OCI-LY1 (cell line): ENCODE data around the gene TRPM5.

Experiments used
- H2AFZ ChIP-seq: fragments of 200-600 bp; sonication (generic), shearing (Covaris generic); 2 replicates; pipeline ENCODE4 v1.6.0; 2014; ENCODE audit warnings: antibody characterized with exemption, mild to moderate bottlenecking, low read length
- H3F3A ChIP-seq: fragments of 200-600 bp; sonication (generic), shearing (Covaris generic); 2 replicates; pipeline ENCODE4 v1.6.0; 2014; ENCODE audit warnings: mild to moderate bottlenecking, antibody characterized with exemption, low read length, moderate library complexity; ENCODE audit not compliant: insufficient read depth
- H3K27ac ChIP-seq: fragments of 200-600 bp; sonication (generic); 2 replicates; pipeline ENCODE4 v1.5.1; 2014; ENCODE audit warnings: low read length, mixed run types, mild to moderate bottlenecking, low read depth; ENCODE audit not compliant: poor library complexity, severe bottlenecking
- H3K27me3 ChIP-seq: fragments of 200-600 bp; sonication (generic); 2 replicates; pipeline ENCODE4 v1.6.0; 2014; ENCODE audit warnings: antibody characterized with exemption, mild to moderate bottlenecking, low read length, moderate library complexity; ENCODE audit not compliant: insufficient read depth
- H3K36me3 ChIP-seq: fragments of 200-600 bp; sonication (generic); 2 replicates; pipeline ENCODE4 v1.6.1; 2014; ENCODE audit warnings: mild to moderate bottlenecking, antibody characterized with exemption, low read length, moderate library complexity, mixed read lengths; ENCODE audit not compliant: insufficient read depth
- H3K4me1 ChIP-seq: fragments of 200-600 bp; sonication (generic); 2 replicates; pipeline ENCODE4 v1.5.1; 2014; ENCODE audit warnings: mild to moderate bottlenecking, low read length, moderate library complexity; ENCODE audit not compliant: insufficient read depth, severe bottlenecking
- H3K4me2 ChIP-seq: fragments of 200-600 bp; sonication (generic), shearing (Covaris generic); 2 replicates; pipeline ENCODE4 v1.6.1; 2014; ENCODE audit warnings: low read length
- H3K4me3 ChIP-seq: fragments of 200-600 bp; sonication (generic); 2 replicates; pipeline ENCODE4 v1.5.1; 2014; ENCODE audit warnings: low read length, low read depth, mild to moderate bottlenecking, mixed read lengths; ENCODE audit not compliant: poor library complexity, severe bottlenecking
- H3K79me2 ChIP-seq: fragments of 200-600 bp; shearing (Covaris generic); 2 replicates; pipeline ENCODE4 v1.6.1; 2016; ENCODE audit warnings: mixed run types, low read length, mixed read lengths; ENCODE audit not compliant: insufficient read depth
- H3K9ac ChIP-seq: fragments of 200-600 bp; sonication (generic), shearing (Covaris generic); 2 replicates; pipeline ENCODE4 v1.6.1; 2014; ENCODE audit warnings: mild to moderate bottlenecking, low read length, mixed read lengths
- H3K9me2 ChIP-seq: fragments of 200-600 bp; sonication (generic), shearing (Covaris generic); 2 replicates; pipeline ENCODE4 v1.6.1; 2014; ENCODE audit warnings: low read depth, mild to moderate bottlenecking, low read length, mixed read lengths
- H3K9me3 ChIP-seq: fragments of 200-600 bp; shearing (Covaris generic); 2 replicates; pipeline ENCODE4 v1.6.1; 2014; ENCODE audit warnings: low read length, mixed read lengths
- H4K20me1 ChIP-seq: fragments of 200-600 bp; sonication (generic), shearing (Covaris generic); 2 replicates; pipeline ENCODE4 v1.6.0; 2016; ENCODE audit warnings: mild to moderate bottlenecking, low read length; ENCODE audit not compliant: insufficient read depth
- EZH2 ChIP-seq: fragments of 200-600 bp; sonication (generic), shearing (Covaris generic); IDR thresholded peaks from 2 replicates; pipeline ENCODE4 v1.8.0; 2017; ENCODE audit warnings: borderline replicate concordance, mixed run types, mild to moderate bottlenecking, antibody characterized with exemption, low read length, moderate library complexity, mixed read lengths
- TF ChIP-seq, protein P1 (sequence below): fragments of 200-600 bp; sonication (generic), shearing (Covaris generic); IDR thresholded peaks from 2 replicates; pipeline ENCODE4 v1.5.1; 2017; ENCODE audit warnings: mild to moderate bottlenecking, antibody characterized with exemption, low read length, moderate library complexity, mixed read lengths

Gene TRPM5

DNA sequence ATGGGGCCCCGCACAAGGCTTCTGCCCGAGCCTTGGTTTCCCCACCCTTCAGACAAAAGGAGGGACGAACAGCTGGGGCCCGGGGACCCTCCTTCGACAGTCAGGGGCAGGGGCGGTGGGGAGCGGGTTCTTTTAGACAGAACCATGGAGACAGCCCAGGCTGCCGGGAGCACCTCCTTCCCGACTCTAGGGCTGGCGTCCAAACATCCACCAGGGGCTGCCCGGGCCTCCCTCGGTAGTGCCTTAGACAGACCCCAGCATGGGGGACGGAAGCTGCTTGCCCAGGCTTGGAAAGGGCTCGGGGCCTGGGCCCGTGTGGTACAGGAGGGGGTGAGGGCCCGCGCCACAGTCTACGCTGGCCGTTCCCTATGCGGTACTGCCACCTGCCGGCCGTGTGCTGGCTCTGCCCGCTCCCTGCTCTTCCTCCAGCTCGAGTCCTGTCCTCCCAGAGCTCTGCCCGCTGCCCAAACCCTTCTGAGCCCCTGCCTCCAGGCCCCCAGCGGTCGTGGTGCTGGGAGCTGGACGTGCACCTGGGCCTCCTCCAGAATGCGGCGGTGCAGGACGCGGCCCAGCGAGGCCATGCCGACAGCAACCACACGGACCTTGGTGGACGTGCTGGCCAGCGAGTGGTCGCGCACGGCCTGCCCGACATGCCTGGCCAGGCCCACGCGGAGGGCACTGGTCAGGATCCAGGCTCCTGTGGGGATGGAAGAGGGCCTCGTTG is 23.6 kb downstream of the TRPM5 start:
- Histone ChIP-seq H3K9ac (no peak overlapping the region), H3F3A (no peaks in the 10 kb centered on the region), H3K4me1 (no peaks in the 10 kb centered on the region), H3K27me3 (no peaks in the 10 kb centered on the region), H4K20me1 (no peaks in the 10 kb centered on the region), H3K79me2 (no peaks in the 10 kb centered on the region), H3K9me3 (no peaks in the 10 kb centered on the region), H3K9me2 (no peaks in the 10 kb centered on the region), H3K4me2 (no peak overlapping the region), H3K36me3 (no peaks in the 10 kb centered on the region), H3K27ac (no peak overlapping the region), H2AFZ (no peak overlapping the region), H3K4me3 (no peak overlapping the region)
- TF ChIP-seq, protein P1, sequence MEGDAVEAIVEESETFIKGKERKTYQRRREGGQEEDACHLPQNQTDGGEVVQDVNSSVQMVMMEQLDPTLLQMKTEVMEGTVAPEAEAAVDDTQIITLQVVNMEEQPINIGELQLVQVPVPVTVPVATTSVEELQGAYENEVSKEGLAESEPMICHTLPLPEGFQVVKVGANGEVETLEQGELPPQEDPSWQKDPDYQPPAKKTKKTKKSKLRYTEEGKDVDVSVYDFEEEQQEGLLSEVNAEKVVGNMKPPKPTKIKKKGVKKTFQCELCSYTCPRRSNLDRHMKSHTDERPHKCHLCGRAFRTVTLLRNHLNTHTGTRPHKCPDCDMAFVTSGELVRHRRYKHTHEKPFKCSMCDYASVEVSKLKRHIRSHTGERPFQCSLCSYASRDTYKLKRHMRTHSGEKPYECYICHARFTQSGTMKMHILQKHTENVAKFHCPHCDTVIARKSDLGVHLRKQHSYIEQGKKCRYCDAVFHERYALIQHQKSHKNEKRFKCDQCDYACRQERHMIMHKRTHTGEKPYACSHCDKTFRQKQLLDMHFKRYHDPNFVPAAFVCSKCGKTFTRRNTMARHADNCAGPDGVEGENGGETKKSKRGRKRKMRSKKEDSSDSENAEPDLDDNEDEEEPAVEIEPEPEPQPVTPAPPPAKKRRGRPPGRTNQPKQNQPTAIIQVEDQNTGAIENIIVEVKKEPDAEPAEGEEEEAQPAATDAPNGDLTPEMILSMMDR: peak; percentile 75
- no peak for TF ChIP-seq EZH2

- no peak overlapping the region for H3K27ac ChIP-seq
- no peak overlapping the region for H2AFZ ChIP-seq
These were observed 24.4 kb downstream of the TRPM5 start for GRCh38 chr11:2419638-2420501.

DNA sequence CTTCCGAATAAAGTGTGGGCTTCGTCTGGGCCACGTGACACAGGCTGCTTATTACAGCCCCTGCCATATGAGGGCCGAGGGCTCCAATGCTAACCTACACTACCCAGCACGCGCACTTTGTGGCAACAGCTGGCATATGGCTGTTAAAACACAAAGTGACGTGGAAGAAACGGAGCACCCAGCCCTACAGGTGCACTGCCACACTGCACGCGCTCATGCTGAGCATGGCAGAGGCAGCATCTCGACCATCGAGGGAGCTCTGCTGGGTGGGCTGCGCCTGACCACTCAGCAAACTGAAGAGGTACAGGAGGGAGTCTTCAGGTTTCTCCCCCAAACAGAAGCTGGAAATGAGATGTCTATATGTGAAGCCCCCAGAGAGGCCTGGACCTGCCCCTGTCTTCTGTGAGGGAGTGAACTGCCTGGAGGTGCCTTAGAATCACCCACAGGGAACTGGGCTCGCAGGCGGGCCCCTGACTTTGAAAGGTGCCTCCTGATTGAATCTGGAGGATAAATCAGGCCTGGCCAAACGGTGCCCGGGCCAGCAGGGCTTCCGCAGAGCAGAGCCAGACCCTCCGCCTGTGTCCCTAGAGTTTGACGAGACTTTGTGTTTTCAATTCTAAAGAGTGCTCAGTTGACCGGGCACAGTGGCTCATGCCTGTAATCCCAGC is 25.5 kb downstream of the TRPM5 start:
- no peaks in the 10 kb centered on the region for H3K9me3 ChIP-seq
- no peak overlapping the region for H3K4me3 ChIP-seq
- H3K27ac ChIP-seq: no peak overlapping the region
- H2AFZ ChIP-seq: no peak overlapping the region
- H3K4me2 ChIP-seq: no peak overlapping the region
- no peaks in the 10 kb centered on the region for H3K4me1 ChIP-seq
- H4K20me1 ChIP-seq: no peaks in the 10 kb centered on the region
- H3K27me3 ChIP-seq: no peaks in the 10 kb centered on the region
- H3K79me2 ChIP-seq: no peaks in the 10 kb centered on the region
- no peak overlapping the region for H3K9ac ChIP-seq
- no peaks in the 10 kb centered on the region for H3K36me3 ChIP-seq
- no peaks in the 10 kb centered on the region for H3K9me2 ChIP-seq
- no peaks in the 10 kb centered on the region for H3F3A ChIP-seq
- TF ChIP-seq EZH2: no peak
- TF ChIP-seq, protein P1: no peak

More at GRCh38 chr11:2419638-2420501, 24.4 kb downstream of the TRPM5 start:
- H3K4me3 ChIP-seq: no peak overlapping the region
- no peaks in the 10 kb centered on the region for H3K9me2 ChIP-seq
- H3K4me2 ChIP-seq: no peak overlapping the region
- H3K4me1 ChIP-seq: no peaks in the 10 kb centered on the region
- H4K20me1 ChIP-seq: no peaks in the 10 kb centered on the region
- no peaks in the 10 kb centered on the region for H3F3A ChIP-seq
- no peaks in the 10 kb centered on the region for H3K9me3 ChIP-seq
- TF ChIP-seq, protein P1: peak; percentile 76
- no peak for TF ChIP-seq EZH2
- no peaks in the 10 kb centered on the region for H3K79me2 ChIP-seq
- H3K9ac ChIP-seq: no peak overlapping the region
- no peaks in the 10 kb centered on the region for H3K27me3 ChIP-seq
- no peaks in the 10 kb centered on the region for H3K36me3 ChIP-seq
